Skin of body (tissue), 2 donors: ENCODE data around the gene BLOC1S3. TPM values are rescaled to one million over a fixed set of nuclear protein-coding genes. Genes with fewer than 3 reads are reported as not detected.
"Not testable (repeated sequence)": the region's sequence is repeated elsewhere in the genome, so short reads cannot be mapped to it uniquely, and the experiment has no call there.

ENCODE experiments used
- DNase-seq: peaks from one replicate; lab custom pipeline; 2025; lab: John Stamatoyannopoulos, UW
- total RNA-seq: library from RNA; depleted of rRNA; stranded (reverse); fragments of >200 nt; gene quantifications from one replicate; pipeline ENCODE4 v1.2.3, GENCODE V29; 2014

The BLOC1S3 gene
- total RNA-seq, 1 donor from 2014 or later: 3.1 TPM

DNA sequence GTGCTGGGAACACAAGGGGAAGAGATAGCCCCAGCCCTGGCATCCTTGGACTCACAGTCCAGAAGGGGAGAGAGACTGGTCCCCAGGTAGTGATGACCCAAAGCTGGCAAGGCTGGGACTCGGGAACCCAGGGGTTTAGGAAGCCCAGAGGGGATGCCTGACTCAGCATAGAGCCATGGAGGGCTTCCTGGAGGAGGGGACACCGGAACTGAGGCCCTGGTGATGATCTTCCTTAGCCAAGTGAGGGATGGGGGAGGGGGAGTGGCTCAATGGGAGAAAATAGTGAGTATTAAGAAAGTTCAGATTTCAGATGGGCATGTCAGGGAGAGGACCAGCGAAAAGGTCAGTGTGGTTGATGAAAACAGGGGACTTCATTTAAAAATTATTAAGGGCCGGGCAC, 39.8 kb downstream of the BLOC1S3 start:
- no peak for DNase-seq

DNA sequence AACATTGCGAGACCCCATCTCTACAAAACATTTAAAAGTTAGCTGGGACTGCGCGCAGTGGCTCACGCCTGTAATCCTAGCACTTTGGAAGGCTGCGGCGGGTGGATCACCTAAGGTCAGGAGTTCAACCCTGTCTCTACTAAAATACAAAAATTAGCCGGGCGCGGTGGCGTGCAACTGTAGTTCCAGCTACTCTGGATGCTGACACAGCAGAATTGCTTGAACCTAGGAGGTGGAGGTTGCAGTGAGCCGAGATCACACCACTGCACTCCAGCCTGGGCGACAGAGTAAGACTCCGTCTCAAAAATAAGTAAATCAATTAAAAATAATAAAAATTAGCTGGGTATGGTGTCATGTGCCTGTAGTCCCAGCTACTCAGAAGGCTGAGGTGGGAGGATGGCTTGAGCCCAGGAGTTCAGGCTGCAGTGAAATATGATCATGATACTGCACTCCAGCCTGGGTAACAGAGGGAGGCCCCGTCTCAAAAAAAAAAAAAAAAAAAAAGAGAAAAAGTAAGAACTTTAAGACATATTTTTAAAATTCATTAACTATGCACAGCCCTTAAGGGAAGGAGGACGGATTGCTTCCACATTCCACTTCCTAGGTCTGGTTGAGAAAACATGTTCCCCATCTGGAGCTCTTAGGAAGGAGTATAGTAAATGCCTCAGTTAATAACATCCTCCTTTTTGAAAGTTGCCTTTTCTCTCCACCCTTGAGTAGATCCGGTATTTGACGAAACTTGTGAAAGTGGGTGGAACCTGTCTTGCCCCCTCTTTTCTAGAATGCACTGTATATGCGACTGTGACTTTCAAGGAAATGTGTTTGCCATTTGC, 40.5 kb downstream of the BLOC1S3 start:
- DNase-seq: no peak

DNA sequence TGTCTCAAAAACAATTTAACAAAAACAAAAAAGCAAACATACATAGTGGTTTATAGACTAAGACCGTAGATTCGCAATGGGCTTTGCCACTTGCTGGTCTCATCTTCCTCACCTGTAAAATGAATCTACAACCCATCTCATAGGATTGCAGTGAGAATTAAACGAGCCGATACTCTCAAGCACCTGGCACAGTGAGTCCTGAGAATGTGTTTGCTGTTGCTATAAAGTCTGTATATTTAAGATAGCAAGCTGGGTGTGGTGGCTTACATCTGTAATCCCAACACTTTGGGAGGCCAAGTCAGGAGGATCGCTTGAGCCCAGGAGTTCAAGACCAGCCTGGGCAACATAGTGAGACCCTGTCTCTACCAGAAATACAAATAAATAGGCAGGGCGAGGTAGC, 44.1 kb downstream of the BLOC1S3 start:
- DNase-seq: no peak

DNA sequence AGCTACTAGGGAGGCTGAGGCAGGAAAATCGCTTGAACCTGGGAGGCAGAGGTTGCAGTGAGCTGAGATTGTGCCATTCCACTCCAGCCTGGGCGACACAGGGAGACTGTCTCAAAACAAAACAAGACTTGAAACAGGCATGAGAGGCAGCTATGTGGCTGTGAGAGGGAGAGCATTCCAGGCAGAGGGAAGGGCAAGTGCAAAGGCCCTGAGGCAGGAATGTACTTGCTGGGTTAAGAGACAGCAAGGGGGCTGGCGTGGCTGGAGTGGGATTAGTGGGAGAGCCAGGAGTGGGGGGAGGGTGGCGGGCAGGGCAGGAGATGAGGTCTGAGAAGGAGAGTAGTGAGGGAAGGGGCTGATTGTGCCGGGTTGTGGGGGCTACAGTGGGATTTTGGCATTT, 45.3 kb downstream of the BLOC1S3 start:
- DNase-seq: no peak

DNA sequence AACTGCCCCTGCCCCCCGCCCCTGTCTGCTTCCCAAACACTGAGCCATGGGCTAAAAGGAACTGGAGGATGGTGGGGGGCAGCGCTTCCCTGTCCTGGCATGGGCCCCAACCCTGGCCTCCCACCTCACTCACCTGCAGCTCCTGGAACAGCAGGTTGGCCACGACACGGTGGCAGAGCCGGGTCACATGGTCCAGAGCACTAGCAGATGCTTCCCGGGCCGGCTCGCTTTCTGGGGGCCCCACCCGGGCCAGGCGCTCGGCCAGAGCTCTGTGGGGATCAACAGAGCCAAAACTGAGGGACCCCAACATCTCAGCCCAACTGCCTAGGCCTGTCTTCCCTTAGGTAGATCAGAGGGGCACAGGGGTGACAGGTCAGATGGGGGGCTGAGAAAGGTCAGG, 46.1 kb downstream of the BLOC1S3 start:
- DNase-seq: no peak

DNA sequence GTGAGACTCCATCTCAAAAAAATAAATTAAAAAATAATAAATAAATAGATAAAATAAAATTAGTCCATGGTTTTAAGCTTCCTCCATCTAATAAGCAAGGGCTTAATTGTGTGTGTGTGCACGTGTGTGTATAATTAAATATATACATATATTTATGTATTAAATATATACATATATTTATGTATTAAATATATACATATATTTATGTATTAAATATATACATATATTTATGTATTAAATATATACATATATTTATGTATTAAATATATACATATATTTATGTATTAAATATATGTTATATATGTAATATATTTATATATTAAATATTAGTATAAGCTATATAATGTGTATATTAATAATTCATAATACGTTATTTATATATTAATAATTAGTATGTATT, 50.5 kb downstream of the BLOC1S3 start:
- DNase-seq: not testable (repeated sequence)

Other genes starting within 250 kb of the BLOC1S3 start
- gene APOC4, start 236.5 kb upstream of the BLOC1S3 start, total RNA-seq: not detected
- gene APOC2, start 232.7 kb upstream of the BLOC1S3 start, total RNA-seq: 0.69 TPM
- gene CLPTM1, start 223.4 kb upstream of the BLOC1S3 start, total RNA-seq: 36.7 TPM
- 7.1 TPM for gene RELB, start 177.3 kb upstream of the BLOC1S3 start, total RNA-seq
- gene CLASRP, start 139.7 kb upstream of the BLOC1S3 start, total RNA-seq: 20.3 TPM
- 0.39 TPM for gene ZNF296, start 102.3 kb upstream of the BLOC1S3 start, total RNA-seq
- 10.0 TPM for gene GEMIN7, start 99.5 kb upstream of the BLOC1S3 start, total RNA-seq
- 15.7 TPM for gene PPP1R37, start 85.6 kb upstream of the BLOC1S3 start, total RNA-seq
- gene NKPD1, start 17.8 kb upstream of the BLOC1S3 start, total RNA-seq: 4.2 TPM
- gene TRAPPC6A, start 547 bp upstream of the BLOC1S3 start, total RNA-seq: 13.3 TPM
- 0.89 TPM for gene EXOC3L2, start 66.6 kb downstream of the BLOC1S3 start, total RNA-seq
- 23.6 TPM for gene MARK4, start 72.5 kb downstream of the BLOC1S3 start, total RNA-seq
- 426 TPM for gene CKM, start 144.1 kb downstream of the BLOC1S3 start, total RNA-seq
- gene KLC3, start 162.0 kb downstream of the BLOC1S3 start, total RNA-seq: 26.0 TPM
- gene ERCC2, start 191.8 kb downstream of the BLOC1S3 start, total RNA-seq: 5.7 TPM
- gene PPP1R13L, start 226.3 kb downstream of the BLOC1S3 start, total RNA-seq: 29.0 TPM
- 2.7 TPM for gene POLR1G, start 227.9 kb downstream of the BLOC1S3 start, total RNA-seq
- 60.3 TPM for gene ERCC1, start 245.1 kb downstream of the BLOC1S3 start, total RNA-seq